GM21737 (cell line): Measurements from ENCODE around the gene NEUROD2.

ENCODE experiments used
- ATAC-seq: cut with Tn5 transposase; IDR thresholded peaks from one replicate; pipeline ENCODE4 v1.9.1; 2021; ENCODE audit warnings: mild to moderate bottlenecking, moderate library complexity; ENCODE audit not compliant: unreplicated experiment

Gene NEUROD2

GRCh38 chr17:39618956-39619785 lies 11.5 kb upstream of the NEUROD2 start:
- no peak for ATAC-seq

GRCh38 chr17:39618246-39618913 lies 10.7 kb upstream of the NEUROD2 start:
- no peak for ATAC-seq

GRCh38 chr17:39617446-39618245 lies 9.9 kb upstream of the NEUROD2 start:
- no peak for ATAC-seq

- ATAC-seq: no peak
Measured at GRCh38 chr17:39617100-39617445, 9.4 kb upstream of the NEUROD2 start.

GRCh38 chr17:39615434-39615833 lies 7.7 kb upstream of the NEUROD2 start:
- no peak for ATAC-seq

GRCh38 chr17:39614545-39615157 lies 6.9 kb upstream of the NEUROD2 start:
- no peak for ATAC-seq

GRCh38 chr17:39612935-39613464 lies 5.3 kb upstream of the NEUROD2 start:
- no peak for ATAC-seq

GRCh38 chr17:39612291-39612894 lies 4.7 kb upstream of the NEUROD2 start:
- ATAC-seq: no peak

- ATAC-seq: no peak
Measured at GRCh38 chr17:39611401-39612112, 3.8 kb upstream of the NEUROD2 start.

- ATAC-seq: no peak
Measured at GRCh38 chr17:39609416-39610025, 1.8 kb upstream of the NEUROD2 start.

- no peak for ATAC-seq
Measured at GRCh38 chr17:39608142-39608981, 642 bp upstream of the NEUROD2 start.

- no peak for ATAC-seq
Measured at GRCh38 chr17:39607057-39607850, 466 bp downstream of the NEUROD2 start.

GRCh38 chr17:39606434-39607056 lies 1.2 kb downstream of the NEUROD2 start:
- ATAC-seq: no peak

- no peak for ATAC-seq
Measured at GRCh38 chr17:39605492-39606433, 2.0 kb downstream of the NEUROD2 start.

GRCh38 chr17:39604911-39605491 lies 2.7 kb downstream of the NEUROD2 start:
- ATAC-seq: no peak
